Suppressor macrophage treated with lipopolysaccharide for 4 hours (primary cell): Measurements from ENCODE around the gene TMEM260.
"Not testable (repeated sequence)": the region's sequence is repeated elsewhere in the genome, so short reads cannot be mapped to it uniquely, and the experiment has no call there.

Experiments
- DNase-seq: peaks from one replicate; pipeline ENCODE4 v3.0.0-alpha.2; 2020

The TMEM260 gene

DNA sequence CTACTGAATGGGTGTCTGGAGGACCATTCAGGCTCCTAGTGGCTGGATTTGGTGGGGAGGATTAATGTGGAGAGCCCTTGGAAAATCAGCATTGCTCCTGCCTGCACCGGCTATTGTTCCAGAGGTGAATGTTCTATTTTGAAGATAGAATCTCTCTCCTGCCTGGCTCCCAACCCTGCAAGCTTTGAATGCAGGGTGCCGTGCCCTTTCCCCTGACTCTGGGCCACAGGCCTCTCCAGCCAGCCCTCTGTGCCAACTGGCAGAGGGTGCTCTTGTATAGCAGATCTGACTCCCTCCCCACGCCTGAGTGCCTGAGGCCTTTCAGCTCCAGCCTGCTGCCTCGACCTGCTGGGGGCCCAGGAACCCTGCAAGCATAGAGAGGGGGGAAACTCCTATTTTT is 106.8 kb downstream of the TMEM260 start:
- DNase-seq = no peak

DNA sequence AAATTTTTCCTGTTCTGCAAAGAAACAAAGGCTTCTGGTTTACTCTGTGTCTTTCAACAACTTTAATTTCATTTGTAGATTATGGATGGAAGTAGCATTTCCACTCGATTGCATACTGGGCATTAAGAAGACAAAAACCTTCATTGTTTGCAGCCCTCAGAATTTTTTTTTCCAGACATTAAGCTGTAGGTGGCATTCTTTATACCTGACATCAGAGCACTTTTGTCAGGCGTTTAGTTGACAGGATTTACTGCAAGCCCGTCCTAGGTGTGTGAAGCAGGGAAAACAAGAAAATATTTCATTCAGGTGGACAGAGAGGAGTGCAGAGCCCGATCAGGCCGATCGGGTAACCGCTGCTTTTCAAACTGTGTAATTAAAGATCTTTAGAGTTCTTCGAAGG is 107.5 kb downstream of the TMEM260 start:
- DNase-seq = no peak

DNA sequence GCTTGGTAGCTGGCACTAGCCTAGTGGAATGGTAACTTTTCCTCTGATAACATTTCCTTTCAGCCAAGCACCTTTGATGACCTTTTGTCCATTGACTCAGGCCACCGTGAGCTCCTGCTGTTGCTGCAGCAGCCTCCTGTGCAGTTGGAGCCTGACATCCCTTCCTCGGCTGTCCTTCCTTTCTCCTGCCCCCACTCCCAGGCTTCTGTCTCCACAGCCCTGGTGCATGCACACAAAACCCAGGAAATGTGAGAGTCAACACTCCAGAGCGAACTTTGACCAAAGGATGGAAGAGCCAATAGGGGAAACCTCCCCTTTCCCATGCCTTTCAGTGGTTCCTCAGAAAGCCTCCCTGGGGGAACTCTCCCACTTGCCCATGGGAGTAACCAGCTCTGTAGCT is 115.0 kb downstream of the TMEM260 start:
- DNase-seq = no peak

DNA sequence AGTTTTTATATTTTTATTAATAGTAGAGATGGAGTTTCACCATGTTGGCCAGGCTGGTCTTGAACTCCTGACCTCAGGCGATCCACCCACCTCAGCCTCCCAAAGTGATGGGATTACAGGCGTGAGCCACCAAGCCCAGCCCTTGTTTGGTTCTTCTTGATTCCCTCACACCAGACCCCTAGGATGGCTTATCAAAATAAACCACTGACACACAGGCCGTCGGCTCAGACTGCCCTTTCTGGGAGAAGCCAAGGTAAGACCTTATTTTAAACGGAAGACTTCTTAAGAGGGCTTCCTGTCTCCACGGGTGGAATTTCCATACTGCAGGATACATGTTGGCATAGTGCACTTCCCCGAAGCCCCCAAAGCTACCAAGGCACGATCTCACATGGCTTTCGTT is 115.6 kb downstream of the TMEM260 start:
- DNase-seq = not testable (repeated sequence)
